ENCODE data around the gene SOBP. TPM values are rescaled to one million over a fixed set of nuclear protein-coding genes. Genes with fewer than 3 reads are reported as not detected.

Gene SOBP
- total RNA-seq, 1 donor from 2014 or later, result 16.1 TPM

- Mint-ChIP-seq H3K27ac (ENCODE audit: unreplicated experiment) (no peak overlapping the region), H3K36me3 (ENCODE audit: unreplicated experiment) (peaks cover 6% of the 10 kb centered on the region)
Observed at GRCh38 chr6:107543088-107543487, 53.2 kb downstream of the SOBP start.

GRCh38 chr6:107543567-107543966 lies 53.6 kb downstream of the SOBP start:
- H3K9me3 Mint-ChIP-seq (ENCODE audit: unreplicated experiment), result no peaks in the 10 kb centered on the region
- H3K27me3 Mint-ChIP-seq (ENCODE audit: unreplicated experiment), result peaks cover 2% of the 10 kb centered on the region
- no peak overlapping the region for H3K27ac Mint-ChIP-seq (ENCODE audit: unreplicated experiment)
- H3K4me1 Mint-ChIP-seq (ENCODE audit: low read depth, unreplicated experiment), result peaks cover 26% of the 10 kb centered on the region
- no peak for DNase-seq
- H3K36me3 Mint-ChIP-seq (ENCODE audit: unreplicated experiment), result peaks cover 6% of the 10 kb centered on the region
- TF ChIP-seq CTCF (IDR thresholded peaks at IDR 0.05; ENCODE audit: partially characterized antibody, unreplicated experiment), result no peak
- H3K4me3 Mint-ChIP-seq (ENCODE audit: unreplicated experiment), result no peak overlapping the region

More at GRCh38 chr6:107543088-107543487, 53.2 kb downstream of the SOBP start:
- no peak for DNase-seq
- Mint-ChIP-seq H3K4me1 (ENCODE audit: low read depth, unreplicated experiment) (peaks cover 28% of the 10 kb centered on the region), H3K9me3 (ENCODE audit: unreplicated experiment) (no peaks in the 10 kb centered on the region), H3K27me3 (ENCODE audit: unreplicated experiment) (peaks cover 2% of the 10 kb centered on the region), H3K4me3 (ENCODE audit: unreplicated experiment) (no peak overlapping the region)
- no peak for TF ChIP-seq CTCF (IDR thresholded peaks at IDR 0.05; ENCODE audit: partially characterized antibody, unreplicated experiment)

GRCh38 chr6:107545763-107546162 lies 55.8 kb downstream of the SOBP start:
- H3K9me3 Mint-ChIP-seq (ENCODE audit: unreplicated experiment), result no peaks in the 10 kb centered on the region
- H3K36me3 Mint-ChIP-seq (ENCODE audit: unreplicated experiment), result peaks cover 6% of the 10 kb centered on the region
- peaks cover 2% of the 10 kb centered on the region for H3K27me3 Mint-ChIP-seq (ENCODE audit: unreplicated experiment)
- TF ChIP-seq CTCF (IDR thresholded peaks at IDR 0.05; ENCODE audit: partially characterized antibody, unreplicated experiment), result no peak
- no peak overlapping the region for H3K4me3 Mint-ChIP-seq (ENCODE audit: unreplicated experiment)
- H3K27ac Mint-ChIP-seq (ENCODE audit: unreplicated experiment), result no peak overlapping the region
- no peak for DNase-seq
- peaks cover 13% of the 10 kb centered on the region for H3K4me1 Mint-ChIP-seq (ENCODE audit: low read depth, unreplicated experiment)

GRCh38 chr6:107546691-107547450 lies 57.0 kb downstream of the SOBP start:
- Mint-ChIP-seq H3K9me3 (ENCODE audit: unreplicated experiment) (no peaks in the 10 kb centered on the region), H3K4me3 (ENCODE audit: unreplicated experiment) (no peak overlapping the region), H3K4me1 (ENCODE audit: low read depth, unreplicated experiment) (peaks cover 13% of the 10 kb centered on the region), H3K36me3 (ENCODE audit: unreplicated experiment) (peaks cover 5% of the 10 kb centered on the region), H3K27me3 (ENCODE audit: unreplicated experiment) (peaks cover 2% of the 10 kb centered on the region), H3K27ac (ENCODE audit: unreplicated experiment) (no peak overlapping the region)
- DNase-seq, result no peak
- TF ChIP-seq CTCF (IDR thresholded peaks at IDR 0.05; ENCODE audit: partially characterized antibody, unreplicated experiment), result no peak

- Mint-ChIP-seq H3K27ac (ENCODE audit: unreplicated experiment) (no peak overlapping the region), H3K4me3 (ENCODE audit: unreplicated experiment) (no peak overlapping the region), H3K9me3 (ENCODE audit: unreplicated experiment) (no peaks in the 10 kb centered on the region), H3K4me1 (ENCODE audit: low read depth, unreplicated experiment) (peaks cover 8% of the 10 kb centered on the region), H3K36me3 (ENCODE audit: unreplicated experiment) (no peaks in the 10 kb centered on the region), H3K27me3 (ENCODE audit: unreplicated experiment) (peaks cover 2% of the 10 kb centered on the region)
- no peak for DNase-seq
- no peak for TF ChIP-seq CTCF (IDR thresholded peaks at IDR 0.05; ENCODE audit: partially characterized antibody, unreplicated experiment)
Observed at GRCh38 chr6:107547451-107547840, 57.5 kb downstream of the SOBP start.
